NCI-H1436 (cell line): Measurements from ENCODE around the gene FANK1.
"Not testable (repeated sequence)": the region's sequence is repeated elsewhere in the genome, so short reads cannot be mapped to it uniquely, and the experiment has no call there.

ENCODE experiments used
- DNase-seq: peaks from one replicate; lab custom pipeline; 2025; lab: John Stamatoyannopoulos, UW

Gene FANK1

GRCh38 chr10:125928928-125929585, 32.7 kb downstream of the FANK1 start:
- no peak for DNase-seq

- DNase-seq = no peak
These were observed 33.3 kb downstream of the FANK1 start for GRCh38 chr10:125929618-125930017.

- DNase-seq = no peak
These were observed 37.3 kb downstream of the FANK1 start for GRCh38 chr10:125933693-125934092.

- no peak for DNase-seq
These were observed 40.0 kb downstream of the FANK1 start for GRCh38 chr10:125936331-125936730.

DNA sequence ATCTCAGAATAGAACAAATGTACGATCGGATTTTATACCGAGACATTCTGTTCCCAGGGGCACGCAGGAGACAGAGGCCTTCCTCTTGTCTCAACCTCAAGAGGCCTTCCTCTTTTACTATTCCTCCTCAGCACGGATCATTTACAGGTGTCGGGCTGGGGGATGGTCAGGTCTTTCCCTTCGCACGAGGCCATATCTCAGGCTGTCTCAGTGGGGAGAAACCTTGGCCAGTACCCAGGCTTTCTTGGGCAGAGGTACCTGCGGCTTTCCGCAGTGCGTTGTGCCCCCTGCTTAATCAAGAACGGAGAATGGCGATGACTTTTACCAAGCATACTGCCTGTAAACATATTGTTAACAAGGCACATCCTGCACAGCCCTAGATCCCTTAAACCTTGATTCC, 44.2 kb downstream of the FANK1 start:
- no peak for DNase-seq

GRCh38 chr10:125951290-125951689, 54.9 kb downstream of the FANK1 start:
- no peak for DNase-seq

DNA sequence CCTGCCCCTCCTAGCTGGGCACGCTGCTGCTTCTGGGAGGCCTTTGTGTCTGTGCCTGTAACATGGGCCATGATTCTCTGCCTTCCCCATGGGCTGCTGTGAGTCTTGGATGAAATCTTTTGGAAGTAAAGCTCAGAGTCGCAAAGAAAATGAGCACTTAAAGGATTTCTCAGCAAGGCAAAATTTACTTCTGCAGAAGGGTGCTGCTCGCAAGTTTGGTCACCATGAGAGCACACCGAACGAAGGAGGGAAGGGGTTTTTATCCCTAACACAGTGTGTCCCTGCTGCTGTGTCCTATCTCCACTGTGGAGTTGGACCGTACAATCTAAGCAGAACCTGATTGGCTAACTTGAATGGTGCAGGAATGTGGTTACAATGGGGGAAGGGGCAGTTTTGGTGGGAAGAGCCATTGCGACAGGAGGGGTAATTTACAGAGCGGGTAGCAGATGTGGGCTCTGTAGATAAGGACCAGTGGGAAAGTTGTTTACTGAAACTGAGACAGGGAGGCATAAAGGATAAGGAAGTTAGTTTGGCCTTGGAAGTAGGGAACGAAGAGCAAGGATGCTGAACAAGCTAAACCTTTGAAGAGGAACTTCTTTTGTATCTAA, 57.5 kb downstream of the FANK1 start:
- DNase-seq = no peak

GRCh38 chr10:125955766-125956165, 59.4 kb downstream of the FANK1 start:
- DNase-seq = no peak

- no peak for DNase-seq
These were observed 65.4 kb downstream of the FANK1 start for GRCh38 chr10:125961743-125962142.

DNA sequence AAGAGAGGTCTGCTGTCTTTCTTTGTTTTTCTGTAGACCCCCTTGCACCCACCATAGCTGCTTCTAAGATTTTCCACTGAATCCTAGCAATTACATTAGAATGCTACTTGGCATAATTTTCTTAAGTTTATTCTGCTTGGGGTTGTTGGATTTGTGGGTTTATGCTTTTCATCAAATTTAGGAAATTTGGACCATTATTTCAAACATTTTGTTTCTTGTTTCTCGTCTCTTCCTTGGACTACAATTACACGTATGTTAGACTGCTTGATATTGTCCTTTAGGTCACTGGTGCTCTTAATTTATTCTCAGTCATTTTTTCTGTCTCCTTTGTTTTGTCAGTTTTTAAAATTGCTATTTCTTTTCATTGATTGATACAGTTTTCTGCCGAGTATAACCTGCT, 65.8 kb downstream of the FANK1 start:
- DNase-seq = no peak

GRCh38 chr10:125964558-125964957, 68.2 kb downstream of the FANK1 start:
- no peak for DNase-seq

GRCh38 chr10:125967533-125967932, 71.2 kb downstream of the FANK1 start:
- no peak for DNase-seq

DNA sequence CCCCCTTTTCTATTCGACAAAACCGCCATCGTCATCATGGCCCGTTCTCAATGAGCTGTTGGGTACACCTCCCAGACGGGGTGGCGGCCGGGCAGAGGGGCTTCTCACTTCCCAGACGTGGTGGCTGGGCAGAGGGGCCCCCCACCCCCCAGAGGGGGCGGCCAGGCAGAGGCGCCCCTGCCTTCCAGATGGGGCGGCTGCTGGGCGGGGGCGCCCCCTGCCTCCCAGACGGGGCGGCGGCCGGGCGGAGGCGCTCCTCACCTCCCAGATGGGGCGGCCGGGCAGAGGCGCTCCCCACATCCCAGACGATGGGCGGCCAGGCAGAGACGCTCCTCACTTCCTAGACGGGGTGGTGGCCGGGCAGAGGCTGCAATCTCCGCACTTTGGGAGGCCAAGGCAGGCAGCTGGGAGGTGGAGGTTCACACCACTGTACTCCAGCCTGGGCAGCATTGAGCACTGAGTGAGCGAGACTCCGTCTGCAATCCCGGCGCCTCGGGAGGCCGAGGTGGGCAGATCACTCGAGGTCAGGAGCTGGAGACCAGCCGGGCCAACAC, 73.8 kb downstream of the FANK1 start:
- DNase-seq = not testable (repeated sequence)

GRCh38 chr10:125976960-125977605, 80.7 kb downstream of the FANK1 start:
- no peak for DNase-seq

GRCh38 chr10:125979976-125980375, 83.6 kb downstream of the FANK1 start:
- no peak for DNase-seq

GRCh38 chr10:125980521-125981035, 84.2 kb downstream of the FANK1 start:
- DNase-seq = no peak

- DNase-seq = peak; percentile 63
These were observed 86.0 kb downstream of the FANK1 start for GRCh38 chr10:125982260-125982948.

- DNase-seq = no peak
These were observed 86.8 kb downstream of the FANK1 start for GRCh38 chr10:125983161-125983560.

DNA sequence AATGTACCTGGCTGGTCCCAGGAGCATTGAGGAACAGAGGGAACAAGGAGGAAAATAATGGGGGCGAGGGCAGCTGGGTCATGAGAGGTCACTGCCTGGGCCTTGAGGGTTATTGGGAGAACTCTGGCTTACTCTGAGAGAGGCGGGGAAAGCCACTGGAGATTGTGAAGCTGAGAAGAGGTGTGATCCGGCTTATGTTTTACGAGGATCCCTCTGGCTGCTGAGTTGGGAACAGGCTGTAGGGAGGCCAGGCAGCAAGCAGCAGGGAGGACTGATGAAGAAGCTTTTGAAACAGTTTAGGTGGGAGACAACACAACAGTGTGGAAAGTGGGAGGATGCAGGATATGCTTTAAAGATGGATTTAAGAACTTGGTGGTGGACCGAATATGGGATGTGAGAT, 87.3 kb downstream of the FANK1 start:
- DNase-seq = no peak

- no peak for DNase-seq
These were observed 88.0 kb downstream of the FANK1 start for GRCh38 chr10:125984346-125984745.

GRCh38 chr10:125984865-125985495, 88.6 kb downstream of the FANK1 start:
- DNase-seq = no peak
